ENCODE results near the gene KRTAP5-9.

The KRTAP5-9 gene, protein sequence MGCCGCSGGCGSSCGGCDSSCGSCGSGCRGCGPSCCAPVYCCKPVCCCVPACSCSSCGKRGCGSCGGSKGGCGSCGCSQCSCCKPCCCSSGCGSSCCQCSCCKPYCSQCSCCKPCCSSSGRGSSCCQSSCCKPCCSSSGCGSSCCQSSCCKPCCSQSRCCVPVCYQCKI

DNA sequence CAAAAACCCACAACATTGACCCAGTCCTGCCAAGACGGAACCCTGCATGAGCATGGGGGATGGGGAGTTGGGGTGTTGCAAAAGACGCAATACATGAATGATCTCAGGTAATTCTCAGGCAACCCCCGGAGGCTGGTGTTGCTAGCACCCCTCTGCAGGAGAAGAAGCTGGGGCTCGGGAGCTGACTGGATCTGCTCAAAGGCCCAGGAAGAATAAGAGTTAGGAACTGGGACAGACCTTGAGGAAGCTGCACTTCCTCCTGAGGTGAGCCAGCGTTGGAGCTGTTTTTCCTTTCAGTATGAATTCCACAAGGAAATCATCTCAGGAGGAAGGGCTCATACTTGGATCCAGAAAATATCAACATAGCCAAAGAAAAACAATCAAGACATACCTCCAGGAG, at the start of gene KRTAP5-9:
TSS of gene KRTAP5-9 (plus strand) at position 301 of the 400 bp plus-strand sequence. CDS start 238 bp downstream, outside the sequence.
- Histone ChIP-seq H3K36me3 (ENCODE audit: control insufficient read depth in 1 of 2, insufficient read depth in 2 of 2, low read length in 2 of 2) (no peaks in the 10 kb centered on the region), H3K27me3 (ENCODE audit: low read depth, low read length) (no peaks in the 10 kb centered on the region), H3K4me1 (ENCODE audit: control insufficient read depth in 1 of 2, insufficient read depth in 2 of 2, low read length in 2 of 2) (no peaks in the 10 kb centered on the region), H3K27ac (ENCODE audit: low read length) (no peak within 1 kb of the TSS), H3K4me3 (ENCODE audit: low read depth in 1 of 2, low read length in 2 of 2) (no peak within 1 kb of the TSS), H3K9me3 (ENCODE audit: control insufficient read depth in 1 of 2, low read length in 2 of 2) (no peaks in the 10 kb centered on the region)

DNA sequence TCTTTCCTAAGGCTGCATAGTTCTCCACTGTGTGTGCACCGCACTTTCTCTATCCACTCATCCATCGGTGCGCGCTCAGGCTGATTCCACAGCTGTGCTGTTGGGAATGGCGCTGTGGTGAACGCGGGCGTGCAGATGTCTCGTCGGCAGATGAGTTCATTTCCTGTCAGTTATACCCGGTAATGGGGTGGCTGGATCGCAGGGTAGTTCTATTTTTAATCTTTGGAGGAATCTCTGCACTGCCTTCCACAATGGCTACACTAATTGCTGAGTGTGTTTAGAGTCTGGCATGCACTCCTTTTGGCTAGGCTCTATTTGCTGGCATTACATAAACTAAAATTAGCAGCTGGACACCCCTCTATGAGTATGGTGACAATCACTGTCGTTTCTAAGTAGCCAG, 49.1 kb upstream of the KRTAP5-9 start:
- Histone ChIP-seq H3K27me3 (ENCODE audit: low read depth, low read length) (no peaks in the 10 kb centered on the region), H3K4me3 (ENCODE audit: low read depth in 1 of 2, low read length in 2 of 2) (no peak overlapping the region), H3K36me3 (ENCODE audit: control insufficient read depth in 1 of 2, insufficient read depth in 2 of 2, low read length in 2 of 2) (peaks cover 55 to 84% of the 10 kb centered on the region in 2 donors), H3K9me3 (ENCODE audit: control insufficient read depth in 1 of 2, low read length in 2 of 2) (no peaks in the 10 kb centered on the region), H3K4me1 (ENCODE audit: control insufficient read depth in 1 of 2, insufficient read depth in 2 of 2, low read length in 2 of 2) (no peaks in the 10 kb centered on the region), H3K27ac (ENCODE audit: low read length) (no peak overlapping the region)

DNA sequence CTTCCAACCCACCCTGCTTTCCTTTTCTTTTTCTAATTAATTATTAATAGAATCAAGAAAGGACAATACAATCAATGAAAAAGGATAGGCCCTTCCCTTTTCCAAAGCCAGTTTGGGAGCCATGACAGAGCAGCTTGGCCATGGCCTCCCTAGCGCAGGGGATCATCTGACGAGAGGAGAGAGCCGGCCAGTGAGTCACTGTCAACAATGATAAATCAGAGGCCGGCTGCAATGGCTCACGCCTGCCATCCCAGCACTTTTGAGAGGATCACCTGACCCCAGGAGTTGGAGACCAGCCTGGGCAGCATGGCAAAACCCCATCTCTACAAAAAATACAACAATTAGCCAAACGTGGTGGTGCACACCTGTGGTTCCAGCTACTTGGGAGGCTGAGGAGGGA, 48.7 kb upstream of the KRTAP5-9 start:
- Histone ChIP-seq H3K4me1 (ENCODE audit: control insufficient read depth in 1 of 2, insufficient read depth in 2 of 2, low read length in 2 of 2) (no peaks in the 10 kb centered on the region), H3K4me3 (ENCODE audit: low read depth in 1 of 2, low read length in 2 of 2) (no peak overlapping the region), H3K27ac (ENCODE audit: low read length) (no peak overlapping the region), H3K9me3 (ENCODE audit: control insufficient read depth in 1 of 2, low read length in 2 of 2) (no peaks in the 10 kb centered on the region), H3K27me3 (ENCODE audit: low read depth, low read length) (no peaks in the 10 kb centered on the region), H3K36me3 (ENCODE audit: control insufficient read depth in 1 of 2, insufficient read depth in 2 of 2, low read length in 2 of 2) (peaks cover 56 to 84% of the 10 kb centered on the region in 2 donors)

DNA sequence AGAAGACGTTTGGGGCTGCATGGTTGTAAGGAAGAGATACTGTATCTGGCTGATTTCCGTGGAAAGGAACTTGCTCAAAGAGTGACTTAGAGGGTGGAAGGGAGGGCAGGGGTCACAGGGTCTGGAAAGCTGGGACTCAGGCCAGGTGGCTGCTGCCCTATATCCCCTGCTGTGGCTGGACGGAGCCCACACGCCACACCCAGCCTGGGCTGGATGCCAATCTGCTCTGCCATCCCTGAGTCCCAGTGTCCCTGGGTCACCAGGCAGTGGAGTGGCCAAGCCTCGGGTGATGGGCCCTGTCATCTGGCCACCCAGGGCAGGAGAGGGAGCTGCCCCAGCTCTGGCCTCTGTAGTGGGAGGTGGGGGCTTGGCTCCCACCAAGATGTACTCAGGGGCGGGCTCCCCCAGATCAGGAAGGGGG, 47.6 kb upstream of the KRTAP5-9 start:
- Histone ChIP-seq H3K4me3 (ENCODE audit: low read depth in 1 of 2, low read length in 2 of 2) (no peak overlapping the region), H3K36me3 (ENCODE audit: control insufficient read depth in 1 of 2, insufficient read depth in 2 of 2, low read length in 2 of 2) (peaks cover 49 to 79% of the 10 kb centered on the region in 2 donors), H3K27ac (ENCODE audit: low read length) (no peak overlapping the region), H3K27me3 (ENCODE audit: low read depth, low read length) (no peaks in the 10 kb centered on the region), H3K4me1 (ENCODE audit: control insufficient read depth in 1 of 2, insufficient read depth in 2 of 2, low read length in 2 of 2) (no peaks in the 10 kb centered on the region), H3K9me3 (ENCODE audit: control insufficient read depth in 1 of 2, low read length in 2 of 2) (no peaks in the 10 kb centered on the region)

DNA sequence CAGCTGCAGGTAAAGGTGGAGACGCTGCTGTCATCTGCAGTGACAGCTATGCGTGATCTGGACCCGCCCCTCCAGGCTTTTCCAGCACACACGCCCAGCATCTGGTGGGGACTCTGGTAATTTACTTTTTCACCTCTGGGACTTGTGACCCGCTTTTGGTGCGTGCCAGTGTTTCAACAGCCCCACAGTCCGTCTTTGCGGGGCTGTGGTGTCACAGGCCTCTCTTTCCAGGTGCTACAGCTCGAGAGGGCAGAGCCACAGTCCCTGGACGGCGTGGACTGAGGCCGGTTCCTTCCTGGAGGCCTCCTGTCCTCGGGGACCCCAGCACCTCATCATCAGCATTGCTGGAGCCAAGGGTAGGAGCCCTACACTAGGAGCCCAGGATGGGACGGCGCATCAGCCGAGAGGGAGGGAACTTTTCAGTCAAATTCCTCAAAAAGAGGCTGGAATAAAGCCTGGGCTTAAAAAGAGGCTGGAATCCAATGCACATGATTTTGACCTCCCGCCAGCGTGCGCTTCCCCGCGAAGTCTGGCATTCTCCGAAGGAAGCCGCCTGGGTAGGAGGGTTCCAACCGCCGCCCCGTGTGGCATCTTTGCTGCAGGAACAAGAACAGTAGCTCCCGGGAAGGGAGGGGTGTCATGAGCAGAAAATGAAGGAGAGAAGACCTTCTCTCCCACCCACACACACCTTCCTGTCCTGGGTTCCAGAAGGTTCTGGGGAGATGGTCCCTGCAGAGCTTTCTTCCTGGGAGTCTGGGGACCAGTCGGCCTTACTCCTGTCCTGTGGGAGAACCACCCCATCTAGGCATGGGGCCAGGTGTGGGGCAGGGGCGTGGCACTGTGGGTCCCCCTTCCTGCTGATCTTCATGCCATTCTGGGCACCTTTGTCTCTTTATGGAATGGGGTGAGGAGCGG, 46.9 kb upstream of the KRTAP5-9 start:
- Histone ChIP-seq H3K9me3 (ENCODE audit: control insufficient read depth in 1 of 2, low read length in 2 of 2) (no peaks in the 10 kb centered on the region), H3K27ac (ENCODE audit: low read length) (no peak overlapping the region), H3K4me3 (ENCODE audit: low read depth in 1 of 2, low read length in 2 of 2) (no peak overlapping the region), H3K36me3 (ENCODE audit: control insufficient read depth in 1 of 2, insufficient read depth in 2 of 2, low read length in 2 of 2) (peaks cover 41 to 79% of the 10 kb centered on the region in 2 donors), H3K27me3 (ENCODE audit: low read depth, low read length) (no peaks in the 10 kb centered on the region), H3K4me1 (ENCODE audit: control insufficient read depth in 1 of 2, insufficient read depth in 2 of 2, low read length in 2 of 2) (no peaks in the 10 kb centered on the region)

DNA sequence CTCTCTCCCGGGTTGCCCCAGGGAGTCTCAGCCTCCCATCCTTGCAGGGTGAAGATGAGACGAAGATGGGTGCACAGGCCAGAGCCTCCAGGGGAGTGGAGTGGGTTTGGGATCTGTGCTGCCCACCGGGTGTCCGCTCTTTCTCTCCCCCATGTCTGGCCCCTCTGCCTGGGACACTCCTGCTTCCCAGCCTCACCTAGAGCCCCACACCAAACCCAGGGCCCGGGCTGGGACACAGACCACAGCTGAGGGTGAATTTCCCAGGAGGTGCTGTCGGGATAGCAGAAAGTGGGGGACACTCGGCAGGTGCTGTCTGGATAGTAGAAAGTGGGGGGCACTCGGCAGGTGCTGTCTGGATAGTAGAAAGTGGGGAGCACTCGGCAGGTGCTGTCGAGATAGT, 46.2 kb upstream of the KRTAP5-9 start:
- Histone ChIP-seq H3K4me1 (ENCODE audit: control insufficient read depth in 1 of 2, insufficient read depth in 2 of 2, low read length in 2 of 2) (no peaks in the 10 kb centered on the region), H3K27ac (ENCODE audit: low read length) (no peak overlapping the region), H3K9me3 (ENCODE audit: control insufficient read depth in 1 of 2, low read length in 2 of 2) (no peaks in the 10 kb centered on the region), H3K4me3 (ENCODE audit: low read depth in 1 of 2, low read length in 2 of 2) (no peak overlapping the region), H3K36me3 (ENCODE audit: control insufficient read depth in 1 of 2, insufficient read depth in 2 of 2, low read length in 2 of 2) (peaks cover 38 to 78% of the 10 kb centered on the region in 2 donors), H3K27me3 (ENCODE audit: low read depth, low read length) (no peaks in the 10 kb centered on the region)

DNA sequence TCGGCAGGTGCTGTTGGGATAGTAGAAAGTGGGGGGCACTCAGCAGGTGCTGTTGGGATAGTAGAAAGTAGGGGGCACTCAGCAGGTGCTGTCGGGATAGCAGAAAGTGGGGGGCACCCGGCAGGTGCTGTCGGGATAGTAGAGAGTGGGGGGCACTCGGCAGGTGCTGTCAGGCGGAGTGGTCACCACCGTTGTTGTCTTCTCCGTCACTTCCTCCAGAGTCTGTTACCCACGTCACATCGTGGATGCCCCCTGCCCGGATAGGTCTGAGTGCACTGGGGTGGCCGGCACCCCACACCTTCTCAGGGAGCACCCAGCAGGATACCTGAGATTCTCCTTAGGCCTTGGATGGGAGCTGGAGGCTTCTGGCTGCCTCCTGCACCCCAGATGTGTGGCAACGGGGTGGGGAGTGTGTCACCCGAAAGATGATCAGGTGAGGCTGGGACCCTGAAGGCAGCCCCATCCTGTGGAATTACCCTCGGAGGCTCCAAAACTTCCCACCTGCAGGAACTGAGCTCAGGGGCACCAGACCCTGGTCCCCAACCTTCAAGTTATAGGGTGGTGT, 45.3 kb upstream of the KRTAP5-9 start:
- Histone ChIP-seq H3K27me3 (ENCODE audit: low read depth, low read length) (no peaks in the 10 kb centered on the region), H3K36me3 (ENCODE audit: control insufficient read depth in 1 of 2, insufficient read depth in 2 of 2, low read length in 2 of 2) (peaks cover 29 to 71% of the 10 kb centered on the region in 2 donors)

DNA sequence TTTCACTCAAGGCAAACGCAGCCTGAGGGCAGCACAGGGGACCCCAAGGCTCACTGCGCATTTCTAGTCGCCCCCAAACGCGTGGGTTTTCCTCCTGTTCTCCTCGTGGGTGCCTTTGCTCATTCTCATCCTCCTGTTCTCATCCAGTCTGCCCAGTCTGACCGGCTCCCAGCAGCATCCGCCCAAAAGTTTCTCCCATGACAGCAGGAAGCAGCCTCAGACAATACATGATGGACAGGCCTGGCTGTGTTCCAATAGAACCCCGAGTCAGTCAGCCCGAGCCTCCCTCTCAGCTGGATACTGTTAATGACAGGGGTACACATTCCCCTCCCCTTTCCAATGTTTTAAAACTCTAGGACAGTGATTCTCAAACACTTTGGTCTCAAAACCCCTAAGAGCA, 43.7 kb upstream of the KRTAP5-9 start:
- H3K27me3 ChIP-seq (ENCODE audit: low read depth, low read length), result no peaks in the 10 kb centered on the region
- H3K36me3 ChIP-seq (ENCODE audit: control insufficient read depth in 1 of 2, insufficient read depth in 2 of 2, low read length in 2 of 2), result peaks cover 17 to 55% of the 10 kb centered on the region in 2 donors
- H3K4me3 ChIP-seq (ENCODE audit: low read depth in 1 of 2, low read length in 2 of 2), result no peak overlapping the region
- H3K9me3 ChIP-seq (ENCODE audit: control insufficient read depth in 1 of 2, low read length in 2 of 2), result peaks cover 0 to 12% of the 10 kb centered on the region in 2 donors
- H3K4me1 ChIP-seq (ENCODE audit: control insufficient read depth in 1 of 2, insufficient read depth in 2 of 2, low read length in 2 of 2), result no peaks in the 10 kb centered on the region
- no peak overlapping the region for H3K27ac ChIP-seq (ENCODE audit: low read length)

More for the DNA sequence above, 45.3 kb upstream of the KRTAP5-9 start:
- peaks cover 0 to 3% of the 10 kb centered on the region in 2 donors for H3K9me3 ChIP-seq (ENCODE audit: control insufficient read depth in 1 of 2, low read length in 2 of 2)
- no peak overlapping the region for H3K4me3 ChIP-seq (ENCODE audit: low read depth in 1 of 2, low read length in 2 of 2)
- no peak overlapping the region for H3K27ac ChIP-seq (ENCODE audit: low read length)
- no peaks in the 10 kb centered on the region for H3K4me1 ChIP-seq (ENCODE audit: control insufficient read depth in 1 of 2, insufficient read depth in 2 of 2, low read length in 2 of 2)

DNA sequence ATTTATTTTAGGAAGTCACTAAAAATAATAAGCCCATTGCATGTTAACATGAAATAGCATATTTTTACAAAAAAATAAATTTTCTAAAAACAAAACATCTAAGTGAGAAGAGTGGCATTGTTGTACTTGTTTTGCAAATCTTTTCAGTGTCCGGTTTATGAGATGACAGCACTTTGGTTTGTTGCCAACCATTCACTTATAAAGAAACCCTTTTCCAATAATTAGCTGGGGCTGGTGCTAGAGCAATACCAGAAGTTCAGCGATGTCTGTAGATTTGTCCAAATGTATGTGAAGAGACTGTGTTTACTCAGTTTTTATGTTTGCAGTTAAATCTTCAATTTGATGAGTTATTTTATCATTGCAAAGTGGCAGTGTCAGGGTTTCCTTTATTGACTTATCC, 43.2 kb upstream of the KRTAP5-9 start:
- H3K27me3 ChIP-seq (ENCODE audit: low read depth, low read length), result no peaks in the 10 kb centered on the region
- peaks cover 0 to 12% of the 10 kb centered on the region in 2 donors for H3K9me3 ChIP-seq (ENCODE audit: control insufficient read depth in 1 of 2, low read length in 2 of 2)
- peaks cover 15 to 50% of the 10 kb centered on the region in 2 donors for H3K36me3 ChIP-seq (ENCODE audit: control insufficient read depth in 1 of 2, insufficient read depth in 2 of 2, low read length in 2 of 2)
- H3K27ac ChIP-seq (ENCODE audit: low read length), result no peak overlapping the region
- no peaks in the 10 kb centered on the region for H3K4me1 ChIP-seq (ENCODE audit: control insufficient read depth in 1 of 2, insufficient read depth in 2 of 2, low read length in 2 of 2)
- H3K4me3 ChIP-seq (ENCODE audit: low read depth in 1 of 2, low read length in 2 of 2), result no peak overlapping the region

DNA sequence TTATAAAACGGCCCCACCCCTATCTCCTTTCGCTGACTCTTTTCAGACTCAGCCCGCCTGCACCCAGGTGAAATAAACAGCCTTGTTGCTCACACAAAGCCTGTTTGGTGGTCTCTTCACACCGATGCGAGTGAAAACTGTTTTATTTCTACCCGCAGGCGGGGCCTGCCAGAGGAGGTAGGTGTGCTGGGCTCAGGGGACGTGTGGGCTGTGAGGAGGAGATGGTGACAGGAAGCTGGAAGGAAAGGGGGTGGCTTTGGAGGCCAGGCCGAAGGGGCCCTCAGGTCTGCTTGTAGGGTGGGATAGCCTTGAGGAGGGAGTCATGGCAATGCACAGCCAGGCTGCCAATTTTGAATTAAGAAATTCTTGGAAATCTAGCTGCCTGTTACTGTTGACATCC, 42.4 kb upstream of the KRTAP5-9 start:
- H3K27ac ChIP-seq (ENCODE audit: low read length), result no peak overlapping the region
- H3K9me3 ChIP-seq (ENCODE audit: control insufficient read depth in 1 of 2, low read length in 2 of 2), result peaks cover 4 to 19% of the 10 kb centered on the region in 2 donors
- no peak overlapping the region for H3K4me3 ChIP-seq (ENCODE audit: low read depth in 1 of 2, low read length in 2 of 2)
- H3K27me3 ChIP-seq (ENCODE audit: low read depth, low read length), result no peaks in the 10 kb centered on the region
- no peaks in the 10 kb centered on the region for H3K4me1 ChIP-seq (ENCODE audit: control insufficient read depth in 1 of 2, insufficient read depth in 2 of 2, low read length in 2 of 2)
- peaks cover 11 to 42% of the 10 kb centered on the region in 2 donors for H3K36me3 ChIP-seq (ENCODE audit: control insufficient read depth in 1 of 2, insufficient read depth in 2 of 2, low read length in 2 of 2)

DNA sequence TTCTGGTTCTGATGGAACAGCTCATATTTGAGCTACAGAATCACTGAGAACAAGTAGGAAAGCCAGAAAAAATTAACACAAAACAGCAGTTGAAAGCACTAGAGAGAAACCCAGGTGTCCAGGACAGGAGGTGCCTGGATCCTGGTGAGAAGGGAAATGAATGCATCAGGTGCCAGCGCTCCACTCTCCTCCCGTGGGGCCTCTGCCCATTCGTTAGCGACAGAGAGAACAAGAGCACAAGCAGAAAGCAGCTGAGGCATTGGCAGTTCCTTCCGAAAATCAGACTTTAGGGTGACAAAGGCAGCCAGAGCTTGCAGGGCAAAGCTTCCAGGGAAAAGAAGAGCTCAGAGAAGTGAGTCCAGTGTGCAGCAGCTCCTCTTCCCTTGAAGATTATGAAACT, 41.1 kb upstream of the KRTAP5-9 start:
- peaks cover 6 to 29% of the 10 kb centered on the region in 2 donors for H3K36me3 ChIP-seq (ENCODE audit: control insufficient read depth in 1 of 2, insufficient read depth in 2 of 2, low read length in 2 of 2)
- H3K9me3 ChIP-seq (ENCODE audit: control insufficient read depth in 1 of 2, low read length in 2 of 2), result peaks cover 5 to 19% of the 10 kb centered on the region in 2 donors

More for the DNA sequence above, 41.1 kb upstream of the KRTAP5-9 start:
- no peak overlapping the region for H3K27ac ChIP-seq (ENCODE audit: low read length)
- no peaks in the 10 kb centered on the region for H3K4me1 ChIP-seq (ENCODE audit: control insufficient read depth in 1 of 2, insufficient read depth in 2 of 2, low read length in 2 of 2)
- H3K4me3 ChIP-seq (ENCODE audit: low read depth in 1 of 2, low read length in 2 of 2), result no peak overlapping the region
- no peaks in the 10 kb centered on the region for H3K27me3 ChIP-seq (ENCODE audit: low read depth, low read length)

Measured in muscle layer of duodenum (tissue), 2 donors.